ENCODE results near the gene TNPO3.
"Not testable (repeated sequence)": the region's sequence is repeated elsewhere in the genome, so short reads cannot be mapped to it uniquely, and the experiment has no call there.

The TNPO3 gene

GRCh38 chr7:128948312-128948973 is 106.5 kb downstream of the TNPO3 start:
- no peak for TF ChIP-seq CTCF (IDR thresholded peaks at IDR 0.05; ENCODE audit: extremely low read depth, insufficient read depth, missing control alignments)
- in situ Hi-C loops (cut with MboI; ENCODE audit: low pct_unique_long_range_greater_than_20kb, low sequenced_read_pairs, unreplicated experiment): no loop called here
- DNase-seq (ENCODE audit: low spot score): no peak

GRCh38 chr7:128947854-128948253 is 107.1 kb downstream of the TNPO3 start:
- in situ Hi-C loops (cut with MboI; ENCODE audit: low pct_unique_long_range_greater_than_20kb, low sequenced_read_pairs, unreplicated experiment): no loop called here
- no peak for TF ChIP-seq CTCF (IDR thresholded peaks at IDR 0.05; ENCODE audit: extremely low read depth, insufficient read depth, missing control alignments)
- DNase-seq (ENCODE audit: low spot score): no peak

- in situ Hi-C loops (cut with MboI; ENCODE audit: low pct_unique_long_range_greater_than_20kb, low sequenced_read_pairs, unreplicated experiment): no loop called here
- DNase-seq (ENCODE audit: low spot score): no peak
- TF ChIP-seq CTCF (IDR thresholded peaks at IDR 0.05; ENCODE audit: extremely low read depth, insufficient read depth, missing control alignments): peak; percentile 58
Observed at GRCh38 chr7:128946936-128947830, 107.7 kb downstream of the TNPO3 start.

- no peak for TF ChIP-seq CTCF (IDR thresholded peaks at IDR 0.05; ENCODE audit: extremely low read depth, insufficient read depth, missing control alignments)
- DNase-seq (ENCODE audit: low spot score): no peak
- in situ Hi-C loops (cut with MboI; ENCODE audit: low pct_unique_long_range_greater_than_20kb, low sequenced_read_pairs, unreplicated experiment): no loop called here
Observed at GRCh38 chr7:128945668-128946366, 109.1 kb downstream of the TNPO3 start.

- DNase-seq (ENCODE audit: low spot score): no peak
- in situ Hi-C loops (cut with MboI; ENCODE audit: low pct_unique_long_range_greater_than_20kb, low sequenced_read_pairs, unreplicated experiment): no loop called here
- no peak for TF ChIP-seq CTCF (IDR thresholded peaks at IDR 0.05; ENCODE audit: extremely low read depth, insufficient read depth, missing control alignments)
Observed at GRCh38 chr7:128944487-128945236, 110.2 kb downstream of the TNPO3 start.

GRCh38 chr7:128943251-128943650 is 111.7 kb downstream of the TNPO3 start:
- DNase-seq (ENCODE audit: low spot score); in situ Hi-C loops (cut with MboI; ENCODE audit: low pct_unique_long_range_greater_than_20kb, low sequenced_read_pairs, unreplicated experiment): not testable (repeated sequence)
